ENCODE measurements around the gene GKN2. TPM values are rescaled to one million over a fixed set of nuclear protein-coding genes. Genes with fewer than 3 reads are reported as not detected.
A peak's percentile ranks its signal among the peaks of the same experiment; 100 is the strongest.

Gene GKN2
- total and polyA plus RNA-seq, 9 of the 15 experiments (the other 6 are each of a cell fraction or from before 2014, with no cell fraction given): not detected

GRCh38 chr2:68974251-68974650 lies 21.6 kb upstream of the GKN2 start, which contains the start of gene GKN1:
Gene GKN1 (plus strand): TSS chr2:68974636. CDS start chr2:68974678, 42 bp downstream.
- WGBS (ENCODE audit: insufficient coverage, low coverage, missing lambda C conversion rate): 2% methylated on average over 3 of the region's 3 CpGs
- no peaks in the 10 kb centered on the region for H4K20me1 ChIP-seq (replicated peaks; ENCODE audit: control insufficient read depth, insufficient read depth, low read length)
- no peak for TF ChIP-seq U2AF1 (optimal IDR thresholded peaks at IDR 0.05; ENCODE audit: low read depth, low read length)
- TF ChIP-seq MEIS2 (IDR thresholded peaks at IDR 0.05; ENCODE audit: partially characterized antibody): peak; percentile 9
- TF ChIP-seq TEAD1 (CRISPR knock-in tag; IDR thresholded peaks at IDR 0.05): no peak
- 0 out of 2 replicates have a peak, but pooled peaks have one; percentile 15 for TF ChIP-seq MAFG (tag; conservative IDR thresholded peaks at IDR 0.05)
- no peak for TF ChIP-seq HDAC8 (tag; IDR thresholded peaks at IDR 0.05)
- TF ChIP-seq SRSF9 (IDR thresholded peaks at IDR 0.05; ENCODE audit: borderline replicate concordance, low read depth, low read length): no peak
- no peak for TF ChIP-seq RBM14 (IDR thresholded peaks at IDR 0.05; ENCODE audit: borderline replicate concordance, insufficient read depth, low read depth, low read length)
- no peak for TF ChIP-seq SRSF3 (IDR thresholded peaks at IDR 0.05; ENCODE audit: insufficient read depth, low read length)
- TF ChIP-seq ZNF316 (IDR thresholded peaks at IDR 0.05): 0 out of 2 replicates have a peak, but pooled peaks have one; percentile 3
- in situ Hi-C loops (cut with MboI) (no loop called here), intact Hi-C loops (cut with micrococcal nuclease) (no loop called here)
- no peak within 1 kb of the TSS for H3K9ac ChIP-seq (ENCODE audit: insufficient read depth in 1 of 2, low read depth in 2 of 2, low read length in 2 of 2)
- H3K9me1 ChIP-seq (ENCODE audit: control insufficient read depth, insufficient read depth, low read length): no peaks in the 10 kb centered on the region
- DNase-seq (ENCODE audit: extremely low read depth in 1 of 4, low spot score in 3 of 4) (no peak), FAIRE-seq (no peak), ATAC-seq (no peak)
- H3K4me3 ChIP-seq: no peak within 1 kb of the TSS
- H3K79me2 ChIP-seq (ENCODE audit: control insufficient read depth, insufficient read depth, low read length): no peaks in the 10 kb centered on the region
- CTCF ChIA-PET (ENCODE audit: low intra/inter-chr PET ratio): no interaction called here
- no peak within 1 kb of the TSS for H3K4me2 ChIP-seq (ENCODE audit: insufficient read depth, low read length)
- H3K27ac ChIP-seq (ENCODE audit: extremely low read depth, low read depth, low read length): no peak within 1 kb of the TSS
- peaks cover 4 to 5% of the 10 kb centered on the region in 2 experiments; a peak in 4 of 5 replicates for H3K27me3 ChIP-seq (ENCODE audit: control insufficient read depth in 2 of 2, insufficient read depth in 2 of 2, low read length in 2 of 2)
- H2AFZ ChIP-seq (ENCODE audit: low read depth, low read length): no peak within 1 kb of the TSS
- POLR2A ChIA-PET: interaction anchor here (0.7 kb wide), 1 partner anchor 107 kb away, joined by 3 read pairs; no protein-coding TSS in a partner anchor
- H3K4me1 ChIP-seq (replicated peaks in 1 of 2; ENCODE audit: control insufficient read depth in 2 of 2, insufficient read depth in 2 of 2, low read length in 2 of 2): no peaks in the 10 kb centered on the region
- BruUV-seq (replicated peaks): no TSS peak
- H3K36me3 ChIP-seq (ENCODE audit: control insufficient read depth, insufficient read depth, low read length): no peaks in the 10 kb centered on the region
- no peaks in the 10 kb centered on the region for H3K9me3 ChIP-seq (replicated peaks; ENCODE audit: control insufficient read depth, insufficient read depth, low read depth, low read length)

Data from K562 (cell line).